B cell (primary cell): Measurements from ENCODE around the gene NPAS4.

ENCODE experiments used
- EZH2 ChIP-seq: IDR thresholded peaks from 2 replicates; pipeline ENCODE4 v1.6.1; 2012; ENCODE audit warnings: borderline replicate concordance, low read depth, mild to moderate bottlenecking, moderate library complexity, low read length; ENCODE audit not compliant: insufficient read depth, poor library complexity, severe bottlenecking
- TF ChIP-seq, protein P1 (sequence below): fragments of 200-600 bp; IDR thresholded peaks from one replicate; pipeline ENCODE4 v1.8.0; 2022; ENCODE audit warnings: antibody characterized with exemption, mild to moderate bottlenecking

DNA sequence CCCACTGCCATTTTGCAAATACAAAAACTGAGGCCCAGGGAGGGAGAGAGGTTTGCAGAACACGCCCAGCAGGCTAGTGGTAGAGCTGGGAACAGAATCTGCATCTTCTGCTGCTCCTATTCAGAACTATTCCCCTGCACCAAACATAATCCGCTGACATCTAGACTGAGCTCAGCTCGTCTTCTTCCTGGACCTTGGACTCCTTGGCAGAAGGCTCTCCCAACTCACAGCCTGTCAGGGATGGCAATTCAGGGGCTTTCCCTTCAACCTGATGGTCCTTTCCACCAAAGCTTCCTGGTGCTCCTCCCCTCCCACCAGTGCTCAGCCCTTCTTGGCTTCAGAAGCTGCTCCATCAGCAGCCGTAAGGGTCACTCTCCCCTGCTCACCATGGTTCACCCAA lies 9.5 kb upstream of the NPAS4 start:
- no peak for TF ChIP-seq EZH2
- TF ChIP-seq, protein P1, sequence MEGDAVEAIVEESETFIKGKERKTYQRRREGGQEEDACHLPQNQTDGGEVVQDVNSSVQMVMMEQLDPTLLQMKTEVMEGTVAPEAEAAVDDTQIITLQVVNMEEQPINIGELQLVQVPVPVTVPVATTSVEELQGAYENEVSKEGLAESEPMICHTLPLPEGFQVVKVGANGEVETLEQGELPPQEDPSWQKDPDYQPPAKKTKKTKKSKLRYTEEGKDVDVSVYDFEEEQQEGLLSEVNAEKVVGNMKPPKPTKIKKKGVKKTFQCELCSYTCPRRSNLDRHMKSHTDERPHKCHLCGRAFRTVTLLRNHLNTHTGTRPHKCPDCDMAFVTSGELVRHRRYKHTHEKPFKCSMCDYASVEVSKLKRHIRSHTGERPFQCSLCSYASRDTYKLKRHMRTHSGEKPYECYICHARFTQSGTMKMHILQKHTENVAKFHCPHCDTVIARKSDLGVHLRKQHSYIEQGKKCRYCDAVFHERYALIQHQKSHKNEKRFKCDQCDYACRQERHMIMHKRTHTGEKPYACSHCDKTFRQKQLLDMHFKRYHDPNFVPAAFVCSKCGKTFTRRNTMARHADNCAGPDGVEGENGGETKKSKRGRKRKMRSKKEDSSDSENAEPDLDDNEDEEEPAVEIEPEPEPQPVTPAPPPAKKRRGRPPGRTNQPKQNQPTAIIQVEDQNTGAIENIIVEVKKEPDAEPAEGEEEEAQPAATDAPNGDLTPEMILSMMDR, result no peak
